NCI-H524 (cell line): Measurements from ENCODE around the gene SVIL.
A peak's percentile ranks its signal among the peaks of the same experiment; 100 is the strongest.
"Not testable (repeated sequence)": the region's sequence is repeated elsewhere in the genome, so short reads cannot be mapped to it uniquely, and the experiment has no call there.

Experiments
- DNase-seq, 2 experiments: peaks; one replicate each; lab custom pipeline; 2025; lab: John Stamatoyannopoulos, UW

SVIL gene

GRCh38 chr10:29600821-29601220, 34.0 kb downstream of the SVIL start:
- DNase-seq, result no peak

GRCh38 chr10:29600067-29600466, 34.7 kb downstream of the SVIL start:
- no peak for DNase-seq

GRCh38 chr10:29598851-29599311, 35.9 kb downstream of the SVIL start:
- no peak for DNase-seq

GRCh38 chr10:29596826-29597225, 37.9 kb downstream of the SVIL start:
- no peak for DNase-seq

- DNase-seq, result no peak
These were observed 38.4 kb downstream of the SVIL start for GRCh38 chr10:29596356-29596755.

GRCh38 chr10:29595636-29596225, 39.0 kb downstream of the SVIL start:
- DNase-seq, result no peak

GRCh38 chr10:29595146-29595545, 39.6 kb downstream of the SVIL start:
- DNase-seq, result no peak

- no peak for DNase-seq
These were observed 43.2 kb downstream of the SVIL start for GRCh38 chr10:29591651-29591968.

- no peak for DNase-seq
These were observed 43.7 kb downstream of the SVIL start for GRCh38 chr10:29590915-29591650.

GRCh38 chr10:29588629-29589421, 45.9 kb downstream of the SVIL start:
- DNase-seq, result no peak

GRCh38 chr10:29587750-29588628, 46.8 kb downstream of the SVIL start:
- not testable (repeated sequence) for DNase-seq

GRCh38 chr10:29587102-29587749, 47.5 kb downstream of the SVIL start:
- not testable (repeated sequence) for DNase-seq

- no peak for DNase-seq
These were observed 48.3 kb downstream of the SVIL start for GRCh38 chr10:29586509-29586908.

- DNase-seq, result peak in 1 of 2 experiments; percentile 1
These were observed 49.2 kb downstream of the SVIL start for GRCh38 chr10:29585488-29585976.

- no peak for DNase-seq
These were observed 50.3 kb downstream of the SVIL start for GRCh38 chr10:29584436-29584835.

GRCh38 chr10:29583674-29584073, 51.1 kb downstream of the SVIL start:
- no peak for DNase-seq

- not testable (repeated sequence) for DNase-seq
These were observed 52.0 kb downstream of the SVIL start for GRCh38 chr10:29582769-29583168.

- no peak for DNase-seq
These were observed 55.3 kb downstream of the SVIL start for GRCh38 chr10:29579455-29579970.

GRCh38 chr10:29578457-29578856, 56.3 kb downstream of the SVIL start:
- DNase-seq, result no peak

- no peak for DNase-seq
These were observed 58.1 kb downstream of the SVIL start for GRCh38 chr10:29576681-29577080.

GRCh38 chr10:29575098-29575455, 59.7 kb downstream of the SVIL start:
- DNase-seq, result no peak
